ENCODE results near the gene CIDEB. TPM values are rescaled to one million over a fixed set of nuclear protein-coding genes. Genes with fewer than 3 reads are reported as not detected.

CIDEB gene
- total RNA-seq, 1 donor from 2014 or later, result 1.1 TPM

DNA sequence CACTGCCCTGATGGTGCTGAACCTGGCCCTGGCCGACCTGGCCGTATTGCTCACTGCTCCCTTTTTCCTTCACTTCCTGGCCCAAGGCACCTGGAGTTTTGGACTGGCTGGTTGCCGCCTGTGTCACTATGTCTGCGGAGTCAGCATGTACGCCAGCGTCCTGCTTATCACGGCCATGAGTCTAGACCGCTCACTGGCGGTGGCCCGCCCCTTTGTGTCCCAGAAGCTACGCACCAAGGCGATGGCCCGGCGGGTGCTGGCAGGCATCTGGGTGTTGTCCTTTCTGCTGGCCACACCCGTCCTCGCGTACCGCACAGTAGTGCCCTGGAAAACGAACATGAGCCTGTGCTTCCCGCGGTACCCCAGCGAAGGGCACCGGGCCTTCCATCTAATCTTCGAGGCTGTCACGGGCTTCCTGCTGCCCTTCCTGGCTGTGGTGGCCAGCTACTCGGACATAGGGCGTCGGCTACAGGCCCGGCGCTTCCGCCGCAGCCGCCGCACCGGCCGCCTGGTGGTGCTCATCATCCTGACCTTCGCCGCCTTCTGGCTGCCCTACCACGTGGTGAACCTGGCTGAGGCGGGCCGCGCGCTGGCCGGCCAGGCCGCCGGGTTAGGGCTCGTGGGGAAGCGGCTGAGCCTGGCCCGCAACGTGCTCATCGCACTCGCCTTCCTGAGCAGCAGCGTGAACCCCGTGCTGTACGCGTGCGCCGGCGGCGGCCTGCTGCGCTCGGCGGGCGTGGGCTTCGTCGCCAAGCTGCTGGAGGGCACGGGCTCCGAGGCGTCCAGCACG, 8.2 kb upstream of the CIDEB start:
- DNase-seq (ENCODE audit: low read depth), result no peak
- TF ChIP-seq CTCF (IDR thresholded peaks at IDR 0.05; ENCODE audit: insufficient read depth, low read length, poor library complexity, severe bottlenecking), result peak; percentile 4
- Histone ChIP-seq H3K36me3 (ENCODE audit: control insufficient read depth, insufficient read depth, low read length) (no peaks in the 10 kb centered on the region), H3K4me3 (ENCODE audit: low read depth, low read length) (no peak overlapping the region), H3K27me3 (ENCODE audit: control insufficient read depth, insufficient read depth, low read length) (peaks cover 25% of the 10 kb centered on the region)

GRCh38 chr14:24315243-24315806, 7.5 kb upstream of the CIDEB start:
- Histone ChIP-seq H3K36me3 (ENCODE audit: control insufficient read depth, insufficient read depth, low read length) (no peaks in the 10 kb centered on the region), H3K4me3 (ENCODE audit: low read depth, low read length) (no peak overlapping the region), H3K27me3 (ENCODE audit: control insufficient read depth, insufficient read depth, low read length) (peaks cover 25% of the 10 kb centered on the region)
- no peak for TF ChIP-seq CTCF (IDR thresholded peaks at IDR 0.05; ENCODE audit: insufficient read depth, low read length, poor library complexity, severe bottlenecking)
- DNase-seq (ENCODE audit: low read depth), result no peak

DNA sequence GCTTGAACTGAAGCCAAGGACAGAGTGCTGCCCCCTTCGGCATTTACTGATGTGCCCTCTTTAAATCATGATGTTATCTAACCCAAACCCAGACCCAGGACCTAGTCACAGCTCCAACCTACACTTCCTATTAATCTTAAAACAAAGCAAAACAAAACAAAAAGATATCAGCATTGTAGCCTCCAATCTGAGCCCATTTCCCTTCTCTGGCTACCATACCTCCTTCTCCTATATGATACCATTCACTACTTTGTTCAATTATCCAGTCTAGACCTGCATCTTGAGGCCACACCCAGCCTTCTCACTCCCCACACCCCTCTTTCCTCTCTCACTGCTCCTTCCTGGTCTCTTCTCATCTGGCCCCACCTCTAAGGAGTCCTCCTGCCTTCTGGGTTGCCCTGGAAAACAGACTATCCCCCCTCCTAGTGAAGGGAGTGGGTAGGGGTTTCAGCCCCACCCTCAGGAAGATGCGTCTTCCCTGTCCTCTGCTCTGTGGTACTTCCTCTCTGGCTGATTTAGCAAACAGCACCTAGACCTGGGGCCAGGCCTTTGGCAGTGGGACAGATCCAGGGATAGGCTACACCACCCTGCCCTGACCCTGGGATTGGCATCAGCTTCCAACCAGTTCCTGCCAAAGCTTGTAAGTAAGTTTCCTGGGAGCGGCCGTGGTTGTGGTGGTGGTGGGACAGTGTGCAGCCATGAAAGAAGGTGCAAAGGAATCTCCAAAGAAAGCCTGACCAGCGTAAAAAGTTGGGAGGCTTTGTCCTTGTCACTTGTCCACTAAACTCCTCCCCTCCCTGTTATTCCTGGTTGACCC, 6.8 kb upstream of the CIDEB start:
- Histone ChIP-seq H3K27me3 (ENCODE audit: control insufficient read depth, insufficient read depth, low read length) (peaks cover 25% of the 10 kb centered on the region), H3K4me3 (ENCODE audit: low read depth, low read length) (no peak overlapping the region), H3K36me3 (ENCODE audit: control insufficient read depth, insufficient read depth, low read length) (no peaks in the 10 kb centered on the region)
- DNase-seq (ENCODE audit: low read depth), result no peak
- no peak for TF ChIP-seq CTCF (IDR thresholded peaks at IDR 0.05; ENCODE audit: insufficient read depth, low read length, poor library complexity, severe bottlenecking)

GRCh38 chr14:24313913-24314312, 6.1 kb upstream of the CIDEB start:
- Histone ChIP-seq H3K36me3 (ENCODE audit: control insufficient read depth, insufficient read depth, low read length) (no peaks in the 10 kb centered on the region), H3K27me3 (ENCODE audit: control insufficient read depth, insufficient read depth, low read length) (peaks cover 20% of the 10 kb centered on the region), H3K4me3 (ENCODE audit: low read depth, low read length) (no peak overlapping the region)
- DNase-seq (ENCODE audit: low read depth), result no peak
- TF ChIP-seq CTCF (IDR thresholded peaks at IDR 0.05; ENCODE audit: insufficient read depth, low read length, poor library complexity, severe bottlenecking), result no peak

- no peak for DNase-seq (ENCODE audit: low read depth)
- H3K36me3 ChIP-seq (ENCODE audit: control insufficient read depth, insufficient read depth, low read length), result no peaks in the 10 kb centered on the region
- no peak overlapping the region for H3K4me3 ChIP-seq (ENCODE audit: low read depth, low read length)
- H3K27me3 ChIP-seq (ENCODE audit: control insufficient read depth, insufficient read depth, low read length), result peaks cover 14% of the 10 kb centered on the region
- no peak for TF ChIP-seq CTCF (IDR thresholded peaks at IDR 0.05; ENCODE audit: insufficient read depth, low read length, poor library complexity, severe bottlenecking)
These were observed 5.1 kb upstream of the CIDEB start for GRCh38 chr14:24312736-24313507.
